GM20431 (cell line): ENCODE measurements around the gene RPE.

Source experiments
- in situ Hi-C: fragments of 300-500 bp; cut with MseI, MboI; formaldehyde crosslinking; loops from one replicate; pipeline ENCODE4 v1.15.0; 2020; ENCODE audit warnings: low sequenced_read_pairs; ENCODE audit not compliant: unreplicated experiment

Gene RPE

GRCh38 chr2:209998596-209998995 is 3.8 kb upstream of the RPE start:
- in situ Hi-C loops, result no loop called here

DNA sequence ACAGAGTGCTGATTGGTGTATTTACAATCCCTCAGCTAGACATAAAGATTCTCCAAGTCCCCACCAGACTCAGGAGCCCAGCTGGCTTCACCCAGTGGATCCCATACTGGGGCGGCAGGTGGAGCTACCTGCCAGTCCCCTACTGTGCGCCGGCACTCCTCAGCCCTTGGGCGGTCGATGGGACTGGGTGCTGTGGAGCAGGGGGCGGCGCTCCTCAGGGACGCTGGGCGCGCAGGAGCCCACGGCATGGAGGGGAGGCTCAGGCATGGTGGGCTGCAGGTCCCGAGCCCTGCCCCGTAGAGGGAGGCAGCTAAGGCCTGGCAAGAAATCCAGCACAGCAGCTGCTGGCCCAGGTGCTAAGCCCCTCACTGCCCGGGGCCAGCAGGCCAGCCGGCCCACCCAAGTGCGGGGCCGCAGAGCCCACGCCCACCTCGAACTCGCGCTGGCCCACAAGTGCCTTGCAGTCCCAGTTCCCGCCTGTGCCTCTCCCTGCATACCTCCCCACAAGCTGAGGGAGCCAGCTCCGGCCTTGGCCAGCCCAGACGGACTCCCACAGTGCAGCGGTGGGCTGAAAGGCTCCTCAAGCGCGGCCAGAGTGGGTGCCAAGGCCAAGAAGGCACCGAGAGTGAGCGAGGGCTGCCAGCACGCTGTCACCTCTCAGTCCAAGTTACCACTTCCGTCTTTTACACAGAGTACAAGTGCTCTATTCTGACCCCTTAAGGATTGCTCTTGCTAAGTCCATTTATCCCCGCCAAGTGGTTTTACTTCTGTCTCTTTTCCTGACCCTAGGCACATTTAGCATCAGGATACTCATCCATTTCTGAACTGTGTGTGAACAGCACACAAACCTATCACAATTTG is 1.7 kb upstream of the RPE start:
- in situ Hi-C loops, result no loop called here

- in situ Hi-C loops, result no loop called here
Measured at GRCh38 chr2:210003359-210003758, 921 bp downstream of the RPE start.

GRCh38 chr2:210004881-210005280 is 2.4 kb downstream of the RPE start:
- in situ Hi-C loops, result no loop called here

GRCh38 chr2:210007895-210008294 is 5.5 kb downstream of the RPE start:
- in situ Hi-C loops, result no loop called here

DNA sequence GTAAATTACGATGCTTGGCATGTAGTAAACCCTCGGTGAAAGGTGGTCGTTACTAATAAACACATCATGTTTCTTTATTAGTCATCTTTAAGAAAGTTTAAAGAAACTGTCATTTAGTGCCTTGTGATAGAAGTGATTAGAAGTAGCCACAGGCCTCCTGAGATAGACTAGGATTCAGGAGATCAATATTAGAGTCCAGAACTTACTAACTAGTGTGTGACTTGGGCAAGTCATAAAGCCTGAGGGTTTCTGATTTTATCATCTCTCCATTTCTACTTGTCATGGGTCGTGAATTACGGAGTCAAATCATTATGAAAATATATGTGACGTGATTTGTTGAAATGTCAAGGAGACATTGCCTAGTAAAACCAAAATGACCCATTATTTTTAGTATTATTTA is 6.7 kb downstream of the RPE start:
- in situ Hi-C loops, result no loop called here

DNA sequence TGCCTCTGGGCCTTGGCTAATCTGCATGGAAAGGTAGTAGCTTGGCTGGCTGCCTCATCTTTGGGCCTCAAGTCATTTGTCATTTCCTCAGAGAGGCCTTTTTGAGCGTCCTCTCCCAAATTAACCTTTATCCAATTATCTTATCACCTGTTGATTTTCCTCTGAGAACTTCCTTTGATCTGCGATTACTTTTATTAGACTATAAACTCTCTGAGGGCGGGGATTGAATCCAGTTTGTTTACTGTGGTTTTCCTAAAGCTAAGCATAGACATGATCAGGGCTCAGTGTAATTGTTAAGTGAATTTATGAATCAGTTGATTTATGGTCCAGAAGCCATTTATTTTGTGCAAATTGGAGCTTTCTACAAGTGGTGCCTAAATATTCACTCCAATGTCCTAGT is 7.5 kb downstream of the RPE start:
- in situ Hi-C loops, result no loop called here

GRCh38 chr2:210020138-210020537 is 17.7 kb downstream of the RPE start:
- in situ Hi-C loops, result no loop called here

GRCh38 chr2:210022824-210023223 is 20.4 kb downstream of the RPE start:
- in situ Hi-C loops, result no loop called here

- in situ Hi-C loops, result no loop called here
Measured at GRCh38 chr2:210027608-210028007, 25.2 kb downstream of the RPE start.

DNA sequence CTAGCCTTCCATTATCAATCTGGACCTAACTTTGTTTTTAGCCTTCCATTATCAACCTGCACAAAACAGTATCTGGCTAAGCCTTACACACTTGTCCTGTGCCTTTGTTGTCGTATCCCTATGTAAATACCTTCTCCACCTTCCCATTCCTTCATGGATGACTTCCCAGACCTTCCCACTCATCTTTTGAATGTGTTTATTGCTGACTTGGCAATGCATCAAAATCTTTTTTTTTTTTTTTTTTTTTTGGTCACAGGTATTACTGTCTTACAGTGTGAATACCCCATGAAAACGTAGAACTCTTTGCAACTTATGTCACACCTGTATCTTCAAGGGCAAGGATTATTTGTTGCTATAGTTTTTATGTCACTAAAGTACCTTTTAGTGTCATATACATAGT is 25.7 kb downstream of the RPE start:
- in situ Hi-C loops, result no loop called here

GRCh38 chr2:210034087-210034683 is 31.7 kb downstream of the RPE start:
- in situ Hi-C loops, result no loop called here

- in situ Hi-C loops, result no loop called here
Measured at GRCh38 chr2:210035679-210036078, 33.2 kb downstream of the RPE start.

DNA sequence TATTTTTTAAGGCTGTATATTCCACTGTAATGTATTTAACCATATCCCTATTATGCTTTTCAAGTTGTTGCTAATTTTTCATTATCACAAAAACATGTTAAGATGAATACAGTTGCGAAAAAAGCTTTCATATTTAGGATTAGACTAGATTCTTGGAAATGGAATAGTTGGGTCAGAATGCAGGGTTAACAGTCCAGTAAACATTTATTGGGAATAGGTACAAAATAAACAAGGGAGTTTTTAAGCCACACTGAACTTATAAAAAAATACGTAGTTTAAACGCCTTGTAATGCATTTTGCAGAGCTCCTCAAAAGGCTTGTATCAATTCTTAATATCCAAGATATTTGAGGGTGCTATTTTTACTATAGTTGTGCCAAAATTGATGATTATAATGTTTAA is 35.6 kb downstream of the RPE start:
- in situ Hi-C loops, result no loop called here

DNA sequence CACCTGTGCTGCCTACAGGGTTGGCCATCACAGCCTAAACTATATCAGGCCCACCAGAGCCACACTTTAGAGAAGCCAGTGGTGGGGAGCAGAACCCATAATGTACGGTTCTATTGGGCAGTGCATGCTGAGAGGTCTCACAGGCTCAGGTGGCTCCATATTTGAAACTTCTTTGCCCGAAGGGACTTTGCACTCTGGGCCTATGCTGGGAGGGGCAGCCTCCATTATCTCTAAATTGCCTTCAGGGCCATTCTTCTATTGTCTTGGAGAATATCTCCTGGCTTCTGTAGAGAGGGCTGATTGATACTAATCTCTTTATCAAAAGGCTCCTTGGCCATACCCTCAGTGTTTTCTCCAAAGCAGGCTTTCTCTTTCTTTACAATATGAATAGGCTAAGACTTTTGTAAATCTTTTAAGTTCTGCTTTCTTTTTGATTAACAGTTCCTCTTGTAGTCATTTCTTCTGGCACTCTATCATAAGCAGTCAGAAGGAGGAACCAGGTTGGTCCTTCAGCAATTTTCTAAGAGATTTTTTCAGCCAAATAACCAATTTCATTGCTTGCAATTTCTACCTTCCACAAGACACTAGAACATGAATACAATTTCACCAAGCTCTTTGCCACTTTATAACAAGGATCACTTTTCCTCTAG is 44.5 kb downstream of the RPE start:
- in situ Hi-C loops, result no loop called here

DNA sequence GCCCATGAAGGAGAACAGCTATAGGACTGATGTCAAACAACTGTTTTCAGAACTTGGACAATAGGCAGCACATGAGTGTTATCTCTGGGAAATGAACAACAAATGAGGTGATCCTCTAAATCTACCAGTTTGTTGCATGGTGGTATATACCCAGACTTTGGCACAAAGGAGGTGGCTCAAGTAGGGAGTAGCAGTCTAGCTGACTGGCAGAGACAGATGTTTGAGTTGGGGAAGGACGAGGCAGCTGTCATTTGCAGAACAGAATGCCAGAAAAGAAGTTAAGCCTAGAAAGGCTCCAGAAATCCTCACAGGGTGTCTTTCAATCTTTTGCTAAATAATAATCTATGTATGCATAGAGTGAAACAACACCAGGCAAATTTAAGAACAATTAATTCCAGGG is 47.4 kb downstream of the RPE start:
- in situ Hi-C loops, result no loop called here

DNA sequence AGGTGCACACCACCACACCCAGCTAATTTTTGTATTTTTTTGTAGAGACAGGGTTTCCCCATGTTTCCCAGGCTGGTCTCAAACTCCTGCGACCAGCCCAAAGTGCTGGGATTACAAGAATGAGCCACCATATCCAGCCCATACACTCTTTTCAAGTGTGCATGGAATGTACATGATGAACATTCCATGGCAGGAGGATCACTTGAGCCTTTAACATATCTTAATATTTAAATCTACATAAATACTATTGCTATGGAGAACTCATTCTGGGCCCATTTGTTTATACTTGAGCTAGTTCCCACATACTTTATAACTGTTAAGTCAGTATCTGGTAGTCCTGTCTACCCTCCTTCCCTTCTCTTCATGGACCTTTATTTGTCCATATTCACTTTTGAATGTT is 48.4 kb downstream of the RPE start:
- in situ Hi-C loops, result no loop called here

DNA sequence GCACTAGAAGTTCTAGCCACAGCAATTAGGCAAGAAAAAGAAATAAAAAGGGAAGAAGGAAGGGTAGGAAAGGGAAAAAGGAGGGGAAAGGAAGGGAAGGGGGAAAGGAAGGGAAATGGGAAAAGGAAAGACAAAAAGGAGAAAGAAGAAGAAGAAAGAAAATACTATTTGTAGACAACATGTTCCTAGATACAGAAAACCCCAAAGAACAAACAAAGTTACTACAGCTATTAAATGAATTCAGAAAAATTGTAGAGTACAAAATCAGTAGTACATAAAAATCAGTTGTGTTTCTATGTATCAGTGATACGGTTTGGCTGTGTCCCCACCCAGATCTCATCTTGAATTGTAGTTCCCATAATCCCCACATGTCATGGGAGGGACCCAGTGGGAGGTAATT is 52.3 kb downstream of the RPE start:
- in situ Hi-C loops, result no loop called here

DNA sequence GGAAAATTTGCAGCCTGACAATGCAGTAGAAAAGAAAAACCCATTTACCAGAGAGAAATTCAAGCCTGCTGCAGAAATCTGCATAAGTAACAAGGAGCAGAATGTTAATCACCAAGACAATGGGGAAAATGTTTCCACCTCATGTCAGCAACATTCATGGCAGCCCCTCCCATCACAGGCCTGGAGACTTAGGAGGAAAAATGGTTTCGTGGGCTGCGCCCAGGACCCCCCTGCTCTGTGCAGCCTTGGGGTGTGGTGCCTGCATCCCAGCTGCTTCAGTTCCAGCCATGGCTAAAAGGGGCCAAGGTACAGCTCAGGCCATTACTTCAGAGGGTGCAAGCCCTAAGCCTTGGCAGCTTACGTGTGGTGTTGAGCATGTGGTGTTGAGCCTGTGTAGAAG is 53.4 kb downstream of the RPE start:
- in situ Hi-C loops, result no loop called here

- in situ Hi-C loops, result no loop called here
Measured at GRCh38 chr2:210063306-210063705, 60.9 kb downstream of the RPE start.
